ENCODE results near the gene FBXW9. TPM values are rescaled to one million over a fixed set of nuclear protein-coding genes. Genes with fewer than 3 reads are reported as not detected.

The FBXW9 gene
- total and polyA plus RNA-seq, 7 donors: 3.6 to 10.8 (median 6.2) TPM

GRCh38 chr19:12721656-12722565 is 25.5 kb upstream of the FBXW9 start:
- Histone ChIP-seq H3K4me3 (peak overlapping the region; percentile 54 to 98 (median 77)), H3K27ac (peak overlapping the region; percentile 93 to 98 (median 95)), H3K36me3 (peaks cover under 1 to 24% (median 11%) of the 10 kb centered on the region in 4 donors), H3K9me3 (no peaks in the 10 kb centered on the region), H3K27me3 (no peaks in the 10 kb centered on the region), H3K4me1 (peaks cover 0 to 49% (median 44%) of the 10 kb centered on the region in 4 donors)
- peak; percentile 90 for DNase-seq
- intact Hi-C loops (cut with DNase I): loop anchor here (2.0 kb wide), 1 partner anchor 41 kb away; the partner anchor contains the start of gene DHPS
- TF ChIP-seq POLR2AphosphoS5 (IDR thresholded peaks at IDR 0.05) (no peak), POLR2A (IDR thresholded peaks at IDR 0.05) (no peak), CTCF (IDR thresholded peaks at IDR 0.05) (no peak), EP300 (IDR thresholded peaks at IDR 0.05) (no peak)
- WGBS, 2 donors: 0 to 1% methylated on average over 65 of the region's 65 CpGs

- peaks cover 0 to 49% (median 44%) of the 10 kb centered on the region in 4 donors for H3K4me1 ChIP-seq
Measured at GRCh38 chr19:12720851-12721655, 24.6 kb upstream of the FBXW9 start.

GRCh38 chr19:12720296-12720695 is 23.9 kb upstream of the FBXW9 start:
- peak overlapping the region; percentile 93 to 98 (median 95) for H3K27ac ChIP-seq
- H3K4me1 ChIP-seq: peaks cover 0 to 49% (median 44%) of the 10 kb centered on the region in 4 donors
- intact Hi-C loops (cut with DNase I): no loop called here
- H3K9me3 ChIP-seq: no peaks in the 10 kb centered on the region
- DNase-seq: no peak
- H3K27me3 ChIP-seq: no peaks in the 10 kb centered on the region
- 89 to 90% methylated on average over 10 of the region's 10 CpGs for WGBS, 2 donors
- no peak for TF ChIP-seq POLR2A (IDR thresholded peaks at IDR 0.05)
- no peak for TF ChIP-seq POLR2AphosphoS5 (IDR thresholded peaks at IDR 0.05)
- TF ChIP-seq CTCF (IDR thresholded peaks at IDR 0.05): no peak
- peak overlapping the region; percentile 54 to 98 (median 77) for H3K4me3 ChIP-seq
- H3K36me3 ChIP-seq: peaks cover 14 to 41% (median 19%) of the 10 kb centered on the region in 4 donors

More at GRCh38 chr19:12720851-12721655, 24.6 kb upstream of the FBXW9 start:
- H3K27me3 ChIP-seq: no peaks in the 10 kb centered on the region
- DNase-seq: no peak
- no peak for TF ChIP-seq POLR2AphosphoS5 (IDR thresholded peaks at IDR 0.05)
- no peaks in the 10 kb centered on the region for H3K9me3 ChIP-seq
- intact Hi-C loops (cut with DNase I): no loop called here
- peaks cover 7 to 33% (median 11%) of the 10 kb centered on the region in 4 donors for H3K36me3 ChIP-seq
- 13% methylated on average over 59 of the region's 59 CpGs for WGBS, 2 donors
- H3K4me3 ChIP-seq: peak overlapping the region; percentile 54 to 98 (median 77)
- peak overlapping the region; percentile 93 to 98 (median 95) for H3K27ac ChIP-seq

GRCh38 chr19:12715929-12716328 is 19.5 kb upstream of the FBXW9 start:
- Histone ChIP-seq H3K27ac (no peak overlapping the region), H3K4me3 (no peak overlapping the region), H3K36me3 (peaks cover 35 to 82% (median 55%) of the 10 kb centered on the region in 4 donors), H3K9me3 (no peaks in the 10 kb centered on the region), H3K27me3 (no peaks in the 10 kb centered on the region), H3K4me1 (peaks cover 0 to 22% (median 19%) of the 10 kb centered on the region in 4 donors)
- intact Hi-C loops (cut with DNase I): no loop called here
- TF ChIP-seq CTCF (IDR thresholded peaks at IDR 0.05) (no peak), EP300 (IDR thresholded peaks at IDR 0.05) (no peak), POLR2A (IDR thresholded peaks at IDR 0.05) (no peak), POLR2AphosphoS5 (IDR thresholded peaks at IDR 0.05) (no peak)
- DNase-seq: no peak
- WGBS, 2 donors: 97 to 99% methylated on average over 3 of the region's 3 CpGs
